HG03064 (cell line): Measurements from ENCODE around the gene SLC4A5.
"Not testable (repeated sequence)": the region's sequence is repeated elsewhere in the genome, so short reads cannot be mapped to it uniquely, and the experiment has no call there.

Source experiments
- ATAC-seq: cut with Tn5 transposase; IDR thresholded peaks from one replicate; pipeline ENCODE4 v1.9.1; 2021; ENCODE audit warnings: low read depth; ENCODE audit not compliant: unreplicated experiment

Gene SLC4A5

GRCh38 chr2:74368499-74368898 is 25.3 kb upstream of the SLC4A5 start:
- ATAC-seq, result no peak

- ATAC-seq, result no peak
Observed at GRCh38 chr2:74367789-74368188, 24.6 kb upstream of the SLC4A5 start.

DNA sequence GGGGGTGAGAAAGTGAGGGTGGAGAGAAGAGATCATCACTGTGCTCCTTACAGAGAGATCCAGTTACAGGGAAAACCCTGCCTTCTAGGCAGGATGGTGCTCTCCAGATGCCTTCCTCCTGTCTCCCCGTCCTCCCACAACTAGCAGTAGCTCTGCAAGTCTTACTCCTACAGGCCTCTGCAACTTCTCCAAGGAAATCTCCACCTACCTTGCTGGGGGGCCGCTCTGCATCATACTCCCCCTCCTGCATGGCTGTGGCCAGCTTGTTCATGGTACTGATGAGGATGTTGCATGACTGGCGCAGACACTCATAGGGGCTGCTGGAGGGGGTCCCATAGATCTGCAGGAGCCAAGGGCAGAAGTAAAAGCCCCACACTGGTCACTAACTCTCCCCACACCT is 22.8 kb upstream of the SLC4A5 start:
- no peak for ATAC-seq

DNA sequence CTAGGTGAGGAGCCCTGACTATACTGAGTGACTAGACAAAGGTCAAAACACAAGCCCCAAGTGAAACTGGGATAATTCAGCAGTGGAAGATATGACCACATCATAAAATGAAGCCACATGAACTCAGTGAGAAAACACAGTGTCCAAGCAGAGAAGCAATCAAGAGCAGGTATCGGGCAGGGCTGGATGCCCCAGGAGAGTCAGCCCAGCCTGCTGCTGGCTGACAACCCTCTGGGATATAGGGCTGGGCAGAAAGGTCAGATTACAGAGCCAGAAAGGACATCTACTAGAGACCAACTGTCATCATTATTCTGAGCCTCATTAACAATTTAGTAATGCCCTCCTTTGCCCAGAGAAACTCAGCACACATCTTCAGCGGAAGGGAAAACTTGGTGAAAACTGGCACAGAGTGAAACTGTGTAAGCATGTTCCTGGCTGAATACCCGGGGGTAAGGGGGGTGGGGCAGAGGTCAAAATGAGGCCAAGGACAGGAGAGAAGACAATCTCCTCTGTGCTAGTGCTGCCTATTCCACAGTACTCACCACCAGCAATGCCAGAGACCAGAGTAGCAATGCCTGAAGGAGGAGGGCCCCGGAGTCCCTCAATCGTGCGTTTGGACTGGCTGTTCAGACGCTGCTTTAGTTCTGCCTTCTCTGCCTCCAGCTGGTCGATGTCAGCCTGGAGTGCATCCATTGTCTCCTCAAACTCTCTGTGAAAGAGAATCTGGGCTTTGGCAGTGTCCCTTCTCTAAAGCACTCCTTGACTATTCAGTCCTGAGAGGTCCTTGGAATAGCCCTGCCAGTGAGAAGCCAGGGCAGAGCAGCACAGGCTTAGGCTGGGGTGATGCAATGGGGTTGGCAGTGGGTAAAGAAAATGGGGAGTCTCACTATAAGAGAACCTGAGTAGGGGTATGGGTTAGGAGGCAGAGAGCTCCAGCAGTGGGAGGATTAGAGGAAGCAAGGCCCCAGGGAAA is 21.6 kb upstream of the SLC4A5 start:
- ATAC-seq, result no peak

DNA sequence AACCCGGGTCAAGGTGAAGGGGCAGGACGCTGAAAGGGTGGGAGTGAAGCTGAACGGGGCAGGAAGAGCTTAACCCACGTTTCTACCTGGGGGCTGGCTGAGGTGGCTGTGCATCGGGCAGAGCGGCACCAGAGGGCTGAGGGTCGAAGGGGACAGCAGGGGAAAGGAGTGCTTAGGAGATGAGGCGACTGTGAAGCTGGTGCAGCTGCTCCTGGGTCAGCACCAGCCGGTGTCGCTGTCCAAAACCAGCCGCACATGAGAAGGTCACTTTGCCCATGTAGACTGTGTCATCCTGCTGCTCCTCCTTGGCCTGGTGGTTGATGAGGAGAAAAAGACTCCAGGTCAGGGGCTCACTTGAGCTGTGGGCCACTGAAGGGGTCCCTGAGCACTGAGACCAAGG is 18.1 kb upstream of the SLC4A5 start:
- no peak for ATAC-seq

DNA sequence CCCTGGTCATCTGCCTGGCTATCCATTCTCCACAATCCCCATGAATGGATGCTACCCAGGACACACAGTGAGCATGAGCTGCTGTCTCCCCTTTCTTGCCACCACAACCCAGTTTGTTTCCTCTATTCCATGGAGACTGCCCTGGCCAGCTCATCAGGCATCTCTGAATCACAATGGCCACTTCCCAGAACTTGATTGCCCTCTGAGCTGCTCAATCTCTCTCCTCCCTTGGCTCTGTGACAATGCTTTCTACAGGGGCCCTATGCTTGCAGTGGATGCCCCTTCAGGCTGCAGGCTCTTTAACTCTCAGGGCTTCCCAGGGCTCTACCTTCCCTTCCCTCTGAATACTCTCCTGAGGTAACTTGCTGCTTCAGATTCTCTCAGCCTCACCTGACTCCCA is 14.4 kb upstream of the SLC4A5 start:
- no peak for ATAC-seq

GRCh38 chr2:74349889-74350288 is 6.7 kb upstream of the SLC4A5 start:
- no peak for ATAC-seq

DNA sequence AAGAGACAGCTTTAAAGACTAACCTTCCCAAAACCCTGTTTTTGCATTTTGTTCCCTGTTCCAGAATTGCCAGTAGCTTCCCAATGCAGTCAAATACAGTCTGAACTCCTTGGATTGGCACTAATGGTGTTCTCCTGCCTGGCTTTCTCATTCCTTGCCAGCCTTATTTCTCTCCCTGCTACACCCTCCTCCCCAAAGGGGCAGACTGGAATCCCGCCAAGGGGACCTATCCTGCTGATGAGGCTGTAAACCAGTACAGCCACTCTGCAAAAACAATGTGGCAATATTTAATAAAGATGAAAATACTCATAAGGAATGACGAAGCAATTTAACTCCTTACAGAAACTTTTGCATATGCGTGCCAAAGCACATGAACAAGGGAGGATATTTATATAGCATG is 4.5 kb upstream of the SLC4A5 start:
- ATAC-seq, result no peak

DNA sequence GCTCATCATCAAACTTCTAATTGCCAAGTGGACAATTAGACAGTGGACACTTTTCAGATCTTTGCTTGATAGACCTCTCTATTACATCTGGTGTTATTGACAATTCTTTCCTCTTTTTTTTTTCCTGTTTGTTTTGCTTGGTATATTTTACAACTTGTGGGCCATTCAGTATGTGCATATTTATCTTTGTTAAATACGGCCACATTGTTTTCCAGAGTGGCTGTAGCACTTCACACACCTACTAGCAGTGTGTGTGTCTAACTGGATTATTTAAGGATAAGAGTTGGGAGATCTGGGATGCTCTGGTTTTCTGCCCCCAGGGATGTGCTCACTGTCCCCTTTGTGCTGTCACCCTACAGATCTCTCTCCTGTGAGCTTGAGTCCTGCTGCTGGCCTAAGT is 4.1 kb upstream of the SLC4A5 start:
- no peak for ATAC-seq

DNA sequence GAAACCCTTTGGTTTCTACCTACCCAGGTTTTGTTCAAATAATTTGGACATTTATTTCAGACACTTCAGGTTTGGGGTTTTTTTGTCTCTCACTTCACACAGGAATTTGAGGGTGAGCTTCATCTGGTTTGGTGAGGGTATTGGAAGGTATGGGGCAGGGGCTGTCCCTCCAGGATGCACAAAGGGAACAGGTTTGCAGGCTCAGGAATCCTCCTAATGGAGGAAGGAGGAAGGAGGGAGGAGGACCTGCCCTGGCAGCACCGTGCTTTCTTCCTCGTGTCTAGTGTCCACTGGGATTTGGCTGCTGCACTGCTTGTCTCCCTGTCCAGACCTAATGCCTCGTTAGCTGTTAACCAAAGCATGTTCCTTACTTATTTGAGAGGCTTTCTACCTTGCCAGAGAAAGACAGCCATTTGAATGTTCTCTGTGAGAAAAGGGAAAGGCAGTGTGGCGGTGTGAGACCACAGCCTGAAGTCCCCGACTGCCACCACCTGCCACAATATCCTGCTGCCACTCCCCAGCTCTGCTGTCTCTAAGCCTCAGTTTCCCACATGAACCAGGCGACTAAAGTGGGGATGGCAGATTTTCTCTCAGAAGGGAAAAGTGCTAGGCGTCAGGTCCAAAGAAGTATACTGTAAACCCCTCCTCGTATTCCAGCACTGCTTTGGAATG is 2.2 kb upstream of the SLC4A5 start:
- ATAC-seq, result no peak

DNA sequence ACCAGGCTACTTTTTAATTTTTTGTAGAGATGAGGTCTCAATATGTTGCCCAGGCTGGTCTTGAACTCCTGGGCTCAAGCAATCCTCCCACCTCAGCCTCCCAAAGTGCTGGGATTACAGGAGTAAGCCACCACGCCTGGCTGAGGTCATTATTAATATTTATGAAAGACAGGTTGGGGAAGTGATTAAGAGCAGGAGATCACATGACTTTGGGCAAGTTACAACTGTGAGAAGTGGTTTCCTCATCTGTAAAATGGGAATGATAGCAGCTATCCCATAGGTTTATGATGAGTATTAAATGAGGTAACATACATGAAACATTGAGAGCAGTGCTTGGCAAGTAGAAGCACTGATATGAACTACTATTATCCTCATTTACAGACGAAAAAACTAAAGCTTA is 7.0 kb downstream of the SLC4A5 start:
- not testable (repeated sequence) for ATAC-seq

DNA sequence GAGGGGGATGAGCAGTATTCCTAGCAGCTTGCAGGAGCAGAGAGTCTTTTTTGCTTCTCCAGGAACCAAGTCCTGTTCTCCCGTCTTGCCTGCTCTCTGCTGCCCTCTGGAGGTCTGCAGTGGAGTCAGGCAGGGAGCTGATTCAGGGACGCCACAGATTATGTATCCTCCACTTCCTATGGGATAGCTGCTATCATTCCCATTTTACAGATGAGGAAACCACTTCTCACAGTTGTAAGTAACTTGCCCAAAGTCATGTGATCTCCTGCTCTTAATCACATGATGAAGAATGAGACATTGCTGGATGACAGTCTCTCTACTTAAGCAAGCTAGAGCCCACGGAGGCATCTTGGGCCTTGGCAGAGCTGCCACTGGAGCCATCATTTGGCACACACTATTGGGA is 8.3 kb downstream of the SLC4A5 start:
- no peak for ATAC-seq

- ATAC-seq, result no peak
Observed at GRCh38 chr2:74333896-74334586, 9.2 kb downstream of the SLC4A5 start.

- no peak for ATAC-seq
Observed at GRCh38 chr2:74333175-74333574, 10.0 kb downstream of the SLC4A5 start.

DNA sequence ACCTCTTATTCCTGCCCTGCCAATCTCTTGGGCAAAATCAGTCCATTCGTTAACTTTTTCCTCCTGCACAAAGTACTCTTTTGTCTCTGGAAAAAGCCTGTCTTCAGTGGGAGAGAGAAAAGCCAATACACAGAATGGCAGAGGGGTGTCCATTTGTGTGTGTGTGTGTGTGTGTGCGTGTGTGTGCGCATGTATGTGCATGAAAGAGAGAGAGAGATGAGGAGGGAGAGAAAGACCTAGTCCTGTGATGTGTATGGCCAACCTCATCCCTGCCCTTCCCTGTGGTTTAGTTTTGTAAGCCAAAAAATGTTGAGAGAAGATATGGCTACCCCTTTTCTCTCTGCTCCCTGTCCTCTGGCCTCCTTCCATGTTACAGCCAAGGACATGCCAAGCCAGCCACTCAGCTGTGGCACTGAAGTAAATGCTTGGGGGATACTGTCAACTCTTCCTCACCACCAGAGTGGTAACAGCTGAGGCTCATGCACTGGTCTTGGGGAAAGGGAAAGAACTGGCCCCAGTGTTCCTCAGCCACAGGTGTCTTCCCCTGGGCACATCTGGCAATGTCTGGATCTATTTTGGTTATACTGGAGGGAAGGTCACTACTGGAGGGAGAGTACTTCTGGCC is 10.6 kb downstream of the SLC4A5 start:
- ATAC-seq, result no peak

DNA sequence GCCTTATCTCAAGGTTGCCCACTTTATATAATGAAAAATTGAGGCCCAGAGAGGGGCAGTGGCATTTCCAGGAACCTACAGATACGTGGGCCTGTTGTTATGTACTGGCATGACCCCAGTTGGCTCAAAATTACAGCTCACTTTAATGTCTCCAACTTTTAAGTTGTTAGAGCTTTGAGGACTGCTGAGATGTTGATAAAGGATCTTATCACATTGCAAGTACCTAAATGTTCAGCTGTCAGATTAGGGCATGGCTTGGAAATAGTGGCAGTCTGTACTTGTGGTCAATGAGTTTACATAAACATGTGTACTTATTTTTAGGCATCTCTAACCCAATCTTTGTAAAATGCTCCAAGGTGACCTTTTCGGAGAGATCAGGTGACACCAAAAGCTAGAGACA is 14.6 kb downstream of the SLC4A5 start:
- no peak for ATAC-seq

DNA sequence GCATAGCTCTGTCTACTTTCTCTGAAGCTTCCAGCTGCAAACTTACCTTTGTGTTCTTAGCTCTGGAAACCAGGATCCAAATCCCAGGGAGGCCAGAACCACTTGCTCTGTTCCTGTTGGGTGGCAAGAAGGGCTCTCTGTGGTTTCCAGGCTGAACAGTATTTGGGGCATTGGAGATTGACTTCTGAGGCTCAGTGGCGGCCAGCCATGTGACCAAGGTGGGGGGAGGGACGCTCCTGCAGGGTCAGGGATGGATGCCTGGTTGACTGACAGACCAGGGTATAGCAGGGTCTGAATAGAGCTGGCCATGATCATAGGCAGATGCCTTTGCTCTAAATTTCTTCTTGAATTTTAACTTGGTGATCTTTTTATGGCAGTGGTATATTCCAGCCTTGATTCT is 15.1 kb downstream of the SLC4A5 start:
- no peak for ATAC-seq

GRCh38 chr2:74327627-74328026 is 15.6 kb downstream of the SLC4A5 start:
- no peak for ATAC-seq

DNA sequence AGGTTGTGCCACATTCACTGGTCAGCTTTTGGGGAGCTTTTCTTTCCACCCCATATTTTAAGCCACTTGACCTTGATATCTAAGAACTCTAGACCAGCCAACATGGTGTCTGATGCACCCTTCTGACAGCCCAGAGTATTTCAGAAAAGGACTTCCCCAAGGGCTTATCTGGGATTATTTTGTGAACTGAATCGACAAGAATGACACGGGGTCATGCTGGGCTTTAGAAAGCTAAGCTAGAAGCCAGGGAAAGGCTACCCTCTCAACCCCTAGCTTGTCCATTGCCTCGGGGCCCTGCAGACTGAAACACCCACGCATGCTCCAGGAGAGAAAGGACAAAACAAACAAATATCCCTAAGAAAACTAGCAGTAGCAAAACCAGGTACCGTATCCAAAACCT is 16.0 kb downstream of the SLC4A5 start:
- no peak for ATAC-seq

- no peak for ATAC-seq
Observed at GRCh38 chr2:74325815-74326214, 17.4 kb downstream of the SLC4A5 start.

GRCh38 chr2:74321737-74322136 is 21.5 kb downstream of the SLC4A5 start:
- ATAC-seq, result no peak
